DOHH2 (cell line): Measurements from ENCODE around the gene SPAG6.

ENCODE experiments used
- EZH2phosphoT487 ChIP-seq: fragments of 200-600 bp; sonication (generic); IDR thresholded peaks from 2 replicates; pipeline ENCODE4 v1.6.1; 2017; ENCODE audit warnings: borderline replicate concordance, mild to moderate bottlenecking, antibody characterized with exemption, low read length, moderate library complexity, mixed read lengths
- TF ChIP-seq, protein P1 (sequence below): fragments of 200-600 bp; sonication (generic); IDR thresholded peaks from one replicate; pipeline ENCODE4 v1.5.1; 2014; ENCODE audit warnings: antibody characterized with exemption, mild to moderate bottlenecking, low read depth, low read length; ENCODE audit not compliant: poor library complexity, severe bottlenecking

DNA sequence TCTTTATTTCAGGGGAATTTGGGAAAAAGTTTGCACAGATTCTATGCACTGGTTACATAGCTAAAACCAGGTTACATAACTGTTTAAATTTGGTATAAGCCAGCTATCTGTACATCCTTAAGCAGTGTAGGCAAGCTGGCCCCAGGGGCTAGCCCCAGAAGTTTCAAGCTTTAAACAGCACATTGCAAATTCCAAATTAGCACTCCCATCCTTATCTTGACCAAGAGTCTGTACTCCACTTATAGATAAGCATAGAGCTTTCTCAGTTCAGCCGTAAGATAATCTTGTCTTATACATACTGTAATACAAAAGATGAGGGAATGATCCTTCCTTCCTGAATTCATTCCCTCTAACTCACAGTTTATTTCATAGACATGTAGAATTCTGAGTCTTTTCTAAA lies 109.3 kb downstream of the SPAG6 start:
- TF ChIP-seq, protein P1, sequence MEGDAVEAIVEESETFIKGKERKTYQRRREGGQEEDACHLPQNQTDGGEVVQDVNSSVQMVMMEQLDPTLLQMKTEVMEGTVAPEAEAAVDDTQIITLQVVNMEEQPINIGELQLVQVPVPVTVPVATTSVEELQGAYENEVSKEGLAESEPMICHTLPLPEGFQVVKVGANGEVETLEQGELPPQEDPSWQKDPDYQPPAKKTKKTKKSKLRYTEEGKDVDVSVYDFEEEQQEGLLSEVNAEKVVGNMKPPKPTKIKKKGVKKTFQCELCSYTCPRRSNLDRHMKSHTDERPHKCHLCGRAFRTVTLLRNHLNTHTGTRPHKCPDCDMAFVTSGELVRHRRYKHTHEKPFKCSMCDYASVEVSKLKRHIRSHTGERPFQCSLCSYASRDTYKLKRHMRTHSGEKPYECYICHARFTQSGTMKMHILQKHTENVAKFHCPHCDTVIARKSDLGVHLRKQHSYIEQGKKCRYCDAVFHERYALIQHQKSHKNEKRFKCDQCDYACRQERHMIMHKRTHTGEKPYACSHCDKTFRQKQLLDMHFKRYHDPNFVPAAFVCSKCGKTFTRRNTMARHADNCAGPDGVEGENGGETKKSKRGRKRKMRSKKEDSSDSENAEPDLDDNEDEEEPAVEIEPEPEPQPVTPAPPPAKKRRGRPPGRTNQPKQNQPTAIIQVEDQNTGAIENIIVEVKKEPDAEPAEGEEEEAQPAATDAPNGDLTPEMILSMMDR, result no peak
- TF ChIP-seq EZH2phosphoT487, result no peak
